ENCODE measurements around the gene RANBP2.

DNA sequence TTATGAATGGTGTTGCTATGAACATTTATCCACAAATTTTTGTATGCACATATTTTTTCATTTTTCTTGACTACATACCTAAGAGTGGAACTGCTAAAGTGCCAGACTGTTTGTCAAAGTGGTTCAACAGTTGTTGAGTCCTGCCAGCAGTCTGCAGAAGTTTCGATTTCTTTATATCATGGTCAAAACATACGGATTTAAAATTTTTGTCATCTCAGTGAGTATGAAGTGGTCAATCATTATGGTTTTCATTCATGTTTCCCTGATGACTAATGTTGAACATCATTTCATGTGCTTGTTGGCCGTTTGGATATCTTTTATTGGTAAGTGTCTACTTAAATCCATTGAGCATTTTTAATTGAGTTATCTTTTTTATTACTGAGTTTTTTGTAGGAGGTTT lies 106.5 kb downstream of the RANBP2 start:
- TF ChIP-seq, protein P1, sequence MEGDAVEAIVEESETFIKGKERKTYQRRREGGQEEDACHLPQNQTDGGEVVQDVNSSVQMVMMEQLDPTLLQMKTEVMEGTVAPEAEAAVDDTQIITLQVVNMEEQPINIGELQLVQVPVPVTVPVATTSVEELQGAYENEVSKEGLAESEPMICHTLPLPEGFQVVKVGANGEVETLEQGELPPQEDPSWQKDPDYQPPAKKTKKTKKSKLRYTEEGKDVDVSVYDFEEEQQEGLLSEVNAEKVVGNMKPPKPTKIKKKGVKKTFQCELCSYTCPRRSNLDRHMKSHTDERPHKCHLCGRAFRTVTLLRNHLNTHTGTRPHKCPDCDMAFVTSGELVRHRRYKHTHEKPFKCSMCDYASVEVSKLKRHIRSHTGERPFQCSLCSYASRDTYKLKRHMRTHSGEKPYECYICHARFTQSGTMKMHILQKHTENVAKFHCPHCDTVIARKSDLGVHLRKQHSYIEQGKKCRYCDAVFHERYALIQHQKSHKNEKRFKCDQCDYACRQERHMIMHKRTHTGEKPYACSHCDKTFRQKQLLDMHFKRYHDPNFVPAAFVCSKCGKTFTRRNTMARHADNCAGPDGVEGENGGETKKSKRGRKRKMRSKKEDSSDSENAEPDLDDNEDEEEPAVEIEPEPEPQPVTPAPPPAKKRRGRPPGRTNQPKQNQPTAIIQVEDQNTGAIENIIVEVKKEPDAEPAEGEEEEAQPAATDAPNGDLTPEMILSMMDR (IDR thresholded peaks at IDR 0.05) = no peak
- TF ChIP-seq POLR2A (IDR thresholded peaks at IDR 0.05) = no peak

Data from transverse colon (tissue), 3 donors.